Myocyte (in vitro differentiated cells): ENCODE measurements around the gene SLFN12. TPM values are rescaled to one million over a fixed set of nuclear protein-coding genes. Genes with fewer than 3 reads are reported as not detected.
"Not testable (repeated sequence)": the region's sequence is repeated elsewhere in the genome, so short reads cannot be mapped to it uniquely, and the experiment has no call there.

Source experiments
- DNase-seq: peaks from one replicate; pipeline ENCODE4 v3.0.0-alpha.2; 2012; ENCODE audit warnings: low read depth
- polyA plus RNA-seq: library from polyadenylated mRNA; unstranded; fragments of >200 nt; gene quantifications from one replicate; pipeline ENCODE4 v1.2.1, GENCODE V29; 2012; ENCODE audit warnings: missing spikeins
- total RNA-seq: library from RNA; depleted of rRNA; stranded (reverse); fragments of >200 nt; gene quantifications from 2 replicates; pipeline ENCODE4 v1.2.3, GENCODE V29; 2014

Gene SLFN12
- total RNA-seq = 21.3 and 23.1 TPM in 2 replicates
- 8.8 TPM for polyA plus RNA-seq

GRCh38 chr17:35432176-35433074 lies at the start of gene SLFN12:
Gene SLFN12 (minus strand): TSS chr17:35432500. CDS start chr17:35423028, 9,472 bp downstream.
- peak; percentile 96 for DNase-seq

DNA sequence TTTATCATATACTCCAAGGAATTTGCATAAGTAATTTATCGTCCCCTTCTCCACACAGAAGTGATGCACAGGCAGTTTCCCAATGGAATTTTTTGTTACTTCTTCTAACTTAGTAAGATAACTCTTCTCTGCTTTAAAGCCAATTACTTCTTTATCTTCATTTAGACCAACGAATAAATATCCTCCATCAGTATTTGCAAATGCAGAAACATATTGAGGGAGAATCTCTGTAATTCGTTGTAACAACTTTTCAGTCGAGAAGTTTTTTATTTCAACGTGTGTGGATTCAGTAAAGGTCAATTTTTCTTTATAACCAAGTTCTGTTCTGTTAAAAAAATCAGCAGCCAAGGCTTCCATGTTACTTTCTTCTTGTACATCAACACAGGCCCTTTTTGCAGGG lies 47.0 kb upstream of the SLFN12 start:
- no peak for DNase-seq

DNA sequence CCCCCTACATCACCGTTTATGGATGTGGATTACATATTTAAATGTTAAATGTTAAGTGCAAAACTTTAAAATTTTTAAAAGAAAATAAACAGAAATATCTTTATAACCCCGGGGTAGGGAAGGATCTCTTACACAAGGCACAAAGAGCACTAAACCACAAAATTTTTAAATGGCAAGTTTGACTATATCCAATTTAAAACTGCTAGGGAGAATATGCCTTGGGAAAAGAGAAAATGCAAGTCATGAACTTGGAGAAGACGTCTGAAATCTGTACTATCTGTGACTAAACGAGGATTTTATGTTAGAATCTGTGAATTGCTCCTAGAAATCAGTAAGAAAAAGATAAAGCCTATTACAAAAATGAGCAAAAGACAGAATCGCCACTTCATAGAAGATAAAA lies 44.9 kb upstream of the SLFN12 start:
- no peak for DNase-seq

- DNase-seq = no peak
Observed at GRCh38 chr17:35476283-35476820, 44.1 kb upstream of the SLFN12 start.

GRCh38 chr17:35468475-35468874 lies 36.2 kb upstream of the SLFN12 start:
- DNase-seq = no peak

DNA sequence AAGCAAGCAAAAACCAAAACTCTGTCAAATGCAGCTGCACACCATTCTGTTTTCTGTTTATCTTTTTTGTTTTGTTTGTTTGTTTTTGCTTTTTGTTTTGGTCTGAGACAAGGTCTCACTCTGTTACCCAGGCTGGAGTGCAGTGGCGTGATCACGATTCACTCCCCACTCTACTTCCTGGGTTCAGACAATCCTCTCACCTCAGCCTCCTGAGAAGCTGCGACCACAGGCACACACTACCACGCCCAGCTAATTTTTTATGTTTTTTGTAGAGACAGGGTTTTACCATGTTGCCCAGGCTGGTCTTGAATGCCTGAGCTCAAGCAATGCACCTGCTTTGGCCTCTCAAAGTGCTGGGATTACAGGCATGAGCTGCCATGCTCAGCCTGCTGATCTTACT lies 35.5 kb upstream of the SLFN12 start:
- no peak for DNase-seq

- no peak for DNase-seq
Observed at GRCh38 chr17:35460354-35460851, 28.1 kb upstream of the SLFN12 start.

- DNase-seq = not testable (repeated sequence)
Observed at GRCh38 chr17:35454035-35454434, 21.7 kb upstream of the SLFN12 start.

DNA sequence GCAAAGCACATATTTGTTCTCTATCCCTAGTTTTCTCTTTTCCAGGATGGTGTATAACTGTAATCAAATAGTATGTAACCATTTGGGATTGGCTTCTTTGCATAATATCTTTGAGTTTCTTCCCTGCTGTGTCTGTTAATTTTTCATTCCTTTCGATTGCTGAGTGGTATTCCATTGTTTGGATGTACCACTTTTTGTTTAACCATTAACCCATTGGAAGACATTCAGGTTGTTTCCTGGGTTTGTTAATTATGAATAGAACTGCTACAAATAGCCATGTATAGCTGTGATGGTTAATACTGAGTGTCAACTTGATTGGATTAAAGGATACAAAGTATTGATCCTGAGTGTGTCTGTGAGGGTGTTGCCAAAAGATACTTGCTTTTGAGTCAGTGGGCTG lies 20.9 kb upstream of the SLFN12 start:
- no peak for DNase-seq

DNA sequence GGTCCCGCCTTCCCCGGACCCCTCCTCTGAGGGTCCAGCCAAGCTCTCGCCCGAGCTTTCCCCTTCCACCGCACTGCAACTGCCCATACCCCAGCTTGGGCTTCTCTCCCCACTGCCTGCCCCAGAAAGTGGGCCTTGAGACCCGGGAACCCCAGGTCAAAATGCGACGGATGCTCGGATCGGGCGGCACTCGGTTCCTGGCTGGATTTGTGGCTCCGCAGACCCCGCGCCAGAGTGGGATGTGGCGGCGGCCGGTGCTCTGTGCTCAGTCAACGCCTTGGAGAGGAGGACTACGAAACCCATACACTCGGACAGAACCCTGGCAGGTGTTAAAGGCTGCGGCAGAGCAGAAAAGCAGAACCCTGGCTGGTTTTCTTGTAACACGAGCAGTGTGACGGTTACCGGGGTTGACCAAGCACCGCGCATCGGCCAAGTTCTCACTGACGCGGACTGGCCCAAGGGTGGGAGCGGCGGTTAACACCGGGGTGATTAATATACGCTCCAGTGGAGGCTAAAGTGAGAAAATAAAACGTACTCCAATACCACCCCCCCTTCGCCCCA lies 17.2 kb upstream of the SLFN12 start:
- no peak for DNase-seq

GRCh38 chr17:35448899-35449227 lies 16.6 kb upstream of the SLFN12 start:
- DNase-seq = no peak

GRCh38 chr17:35448214-35448898 lies 16.1 kb upstream of the SLFN12 start, which contains the start of gene SLFN13:
Gene SLFN13 (minus strand): TSS chr17:35448766. CDS start chr17:35445680, 3,086 bp downstream.
- peak; percentile 44 for DNase-seq

GRCh38 chr17:35447499-35447898 lies 15.2 kb upstream of the SLFN12 start:
- no peak for DNase-seq

DNA sequence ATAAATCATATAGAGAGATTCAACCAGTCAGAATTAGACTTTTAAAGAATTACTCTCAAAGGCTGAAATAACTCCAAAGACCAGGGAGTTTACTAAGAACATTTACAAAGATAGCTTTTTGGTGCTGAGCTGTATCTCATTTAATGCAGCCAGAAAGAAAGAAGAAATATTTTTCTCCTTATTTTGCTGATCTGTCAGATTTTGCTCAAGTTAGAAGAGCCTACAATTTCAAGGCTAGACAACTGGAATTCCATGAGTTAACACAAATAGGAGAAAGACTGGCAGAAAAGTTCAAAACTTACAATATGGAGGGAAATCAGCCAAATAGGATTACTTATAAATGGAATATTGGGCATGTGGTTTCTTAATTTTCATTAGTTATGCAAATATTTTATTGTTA lies 6.1 kb upstream of the SLFN12 start:
- no peak for DNase-seq

GRCh38 chr17:35433075-35433894 lies 985 bp upstream of the SLFN12 start:
- peak; percentile 93 for DNase-seq

DNA sequence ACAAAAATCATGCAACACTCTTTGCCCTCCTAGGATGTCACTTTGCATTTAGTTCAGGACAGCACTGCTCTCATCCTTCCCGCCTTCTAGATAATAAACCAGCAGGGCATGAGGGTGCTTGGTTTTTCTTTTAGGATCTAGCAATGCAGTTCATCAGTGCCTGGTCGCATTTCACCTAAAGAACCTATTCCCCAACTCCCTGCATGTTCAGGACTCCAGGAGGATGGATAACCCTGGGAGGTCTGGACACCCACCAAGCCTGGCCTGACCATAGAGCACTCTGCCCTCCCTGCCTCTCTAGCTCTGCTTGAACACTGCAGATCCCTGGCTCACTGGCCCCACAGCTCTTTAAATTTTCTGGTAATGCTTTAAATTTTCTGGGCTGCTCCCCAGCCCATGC lies 2.6 kb downstream of the SLFN12 start:
- no peak for DNase-seq

DNA sequence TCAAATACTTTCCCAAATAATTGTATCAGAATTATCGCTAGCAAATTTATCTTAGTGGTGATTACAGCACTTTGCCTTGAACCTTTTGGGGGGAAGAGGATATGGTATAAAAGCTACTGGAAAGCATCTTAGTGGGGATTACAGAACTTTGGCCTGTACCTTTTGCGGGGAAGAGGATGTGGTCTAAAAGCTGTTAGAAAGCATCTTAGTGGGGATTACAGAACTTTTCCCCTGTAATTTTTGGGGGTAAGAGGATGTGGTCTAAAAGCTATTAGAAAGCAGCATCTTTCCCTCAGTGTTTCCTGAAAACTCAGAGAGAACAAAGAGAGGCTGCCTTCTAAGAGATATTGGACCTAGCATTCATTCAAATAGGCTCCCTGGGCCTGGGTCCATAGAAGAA lies 4.1 kb downstream of the SLFN12 start:
- DNase-seq = no peak

DNA sequence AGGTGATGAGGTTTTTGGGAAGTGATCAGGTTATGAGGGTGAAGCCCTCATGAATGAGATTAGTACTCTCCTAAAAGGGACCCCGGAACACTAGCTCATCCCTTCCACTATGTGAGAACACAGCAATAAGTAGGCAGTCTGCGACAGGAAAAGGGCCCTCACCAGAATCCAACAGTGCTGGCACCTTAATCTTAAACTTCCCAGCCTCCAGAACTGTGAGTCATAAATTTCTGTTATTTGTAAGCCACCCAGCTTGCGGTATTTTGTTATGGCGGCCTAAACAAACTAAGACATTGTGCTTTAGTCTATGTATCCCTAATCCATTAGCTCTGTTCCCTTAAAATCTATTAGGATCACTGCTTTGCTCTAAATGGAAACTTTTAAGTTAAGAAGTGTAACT lies 8.5 kb downstream of the SLFN12 start:
- no peak for DNase-seq

- DNase-seq = not testable (repeated sequence)
Observed at GRCh38 chr17:35421069-35421468, 11.2 kb downstream of the SLFN12 start.

DNA sequence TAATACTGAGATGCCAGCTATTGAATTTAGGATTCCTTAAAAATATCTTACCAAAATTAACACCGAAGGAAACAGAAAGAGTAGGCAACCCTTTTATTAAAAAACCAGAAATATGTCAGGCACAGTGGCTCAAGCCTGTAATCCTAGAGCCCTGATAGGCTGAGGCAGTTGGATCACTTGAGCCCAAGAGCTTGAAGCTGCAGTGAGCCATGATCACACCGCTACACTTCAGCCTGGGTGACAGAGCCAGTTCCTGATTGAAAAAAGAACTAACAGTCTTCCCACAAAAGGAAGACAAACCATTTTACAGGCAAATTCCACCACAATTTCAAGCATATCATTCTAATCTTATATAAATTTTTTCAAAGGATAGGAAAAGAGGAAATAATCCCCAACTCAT lies 15.6 kb downstream of the SLFN12 start:
- DNase-seq = no peak

DNA sequence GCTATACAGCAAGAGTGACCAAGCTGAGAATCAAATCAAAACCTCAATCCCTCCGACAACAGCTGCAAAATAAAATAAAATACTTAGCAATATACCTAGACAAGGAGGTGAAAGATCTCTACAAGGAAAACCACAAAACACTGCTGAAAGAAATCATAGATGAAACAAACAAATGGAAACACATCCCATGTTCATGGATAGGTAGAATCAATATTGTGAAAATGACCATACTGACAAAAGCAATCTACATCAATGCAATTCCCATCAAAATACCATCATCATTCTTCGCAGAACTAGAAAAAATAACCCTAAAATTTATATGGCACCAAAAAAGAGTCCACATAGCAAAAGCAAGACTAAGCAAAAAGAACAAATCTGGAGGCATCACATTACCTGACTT lies 17.6 kb downstream of the SLFN12 start:
- not testable (repeated sequence) for DNase-seq
